K562 (cell line): ENCODE data around the gene SPATA20. TPM values are rescaled to one million over a fixed set of nuclear protein-coding genes. Genes with fewer than 3 reads are reported as not detected.

ENCODE experiments used
- ATAC-seq: fragments of 200-7000 bp; cut with Tn5 transposase; 3 replicates; pipeline ENCODE4 v1.9.1; 2020; ENCODE audit warnings: moderate library complexity
- BruUV-seq: library from RNA; stranded (reverse); fragments of 400-500 nt; replicated peaks from 2 replicates; lab custom pipeline; 2021; lab: Mats Ljungman, UMichigan
- CTCF ChIA-PET: fragments of 300-600 bp; formaldehyde crosslinking; extraction: SDS; loops from one replicate; lab custom pipeline; 2021; ENCODE audit warnings: low intra/inter-chr PET ratio; lab: Yijun Ruan, JAX
- POLR2A ChIA-PET: fragments of 300-600, 350-650 bp; sonication (Branson Sonifier 250); formaldehyde crosslinking; extraction: SDS; loops from one replicate; lab custom pipeline; 2021; ENCODE audit warnings: antibody characterized with exemption, inconsistent platforms; lab: Yijun Ruan, JAX
- DNase-seq, 4 experiments: peaks; one replicate each; pipeline versions ENCODE4 v3.0.0 to v3.0.0-alpha.2; 2011 to 2018; ENCODE audit warnings: low spot score in 3 of 4, mixed read lengths in 3 of 4; ENCODE audit errors: extremely low read depth in 1 of 4
- FAIRE-seq: peaks from 2 replicates; lab custom pipeline; 2011; peaks lifted over from hg19 to GRCh38; lab: Jason Lieb, UNC
- H2AFZ ChIP-seq: 2 replicates; pipeline ENCODE4 v1.6.0; 2011; ENCODE audit warnings: low read depth, low read length, control low read depth, inconsistent platforms
- H3K27ac ChIP-seq: fragments of 200-600 bp; 3 replicates; pipeline ENCODE4 v1.8.0; 2011; ENCODE audit warnings: low read depth, mild to moderate bottlenecking, control low read depth, inconsistent platforms, low read length, moderate library complexity, mixed read lengths; ENCODE audit errors: extremely low read depth
- H3K27me3 ChIP-seq, 2 experiments: fragments of 300-600 bp in 1 of 2; 2 replicates in 1 of 2; 3 replicates in 1 of 2; pipeline versions ENCODE4 v1.6.0 to v1.8.0; 2011; ENCODE audit warnings: inconsistent platforms in 2 of 2, low read length in 2 of 2, mild to moderate bottlenecking in 1 of 2, mixed read lengths in 1 of 2, moderate library complexity in 1 of 2; ENCODE audit not compliant: control insufficient read depth in 2 of 2, insufficient read depth in 2 of 2
- H3K36me3 ChIP-seq: fragments of 300-600 bp; 3 replicates; pipeline ENCODE4 v1.8.0; 2011; ENCODE audit warnings: mild to moderate bottlenecking, low read length, inconsistent platforms; ENCODE audit not compliant: control insufficient read depth, insufficient read depth
- H3K4me1 ChIP-seq, 2 experiments: fragments of 200-600 bp in 1 of 2; replicated peaks in 1 of 2; 2 replicates in 1 of 2; 3 replicates in 1 of 2; pipeline versions ENCODE4 v1.5.1 to v1.8.0; 2011; ENCODE audit warnings: inconsistent platforms in 2 of 2, low read length in 2 of 2, mild to moderate bottlenecking in 1 of 2, mixed read lengths in 1 of 2, moderate library complexity in 1 of 2; ENCODE audit not compliant: control insufficient read depth in 2 of 2, insufficient read depth in 2 of 2
- H3K4me2 ChIP-seq: 2 replicates; pipeline ENCODE4 v1.6.1; 2011; ENCODE audit warnings: low read length, control low read depth, inconsistent platforms, mixed read lengths; ENCODE audit not compliant: insufficient read depth
- H3K4me3 ChIP-seq: fragments of 200-600 bp; sonication (generic), shearing (Covaris generic); 2 replicates; pipeline ENCODE4 v1.5.1; 2016; ENCODE audit warnings: control low read depth, inconsistent platforms
- H3K79me2 ChIP-seq: fragments of 200-600 bp; 3 replicates; pipeline ENCODE4 v1.8.0; 2011; ENCODE audit warnings: low read length, inconsistent platforms; ENCODE audit not compliant: control insufficient read depth, insufficient read depth
- H3K9ac ChIP-seq, 2 experiments: 2 replicates each; pipeline versions ENCODE4 v1.6.0 to v1.6.1; 2011; ENCODE audit warnings: low read depth in 2 of 2, low read length in 2 of 2, control low read depth in 1 of 2, inconsistent platforms in 1 of 2, mild to moderate bottlenecking in 1 of 2, mixed read lengths in 1 of 2; ENCODE audit not compliant: insufficient read depth in 1 of 2
- H3K9me1 ChIP-seq: one replicate; pipeline ENCODE4 v1.6.0; 2011; ENCODE audit warnings: inconsistent platforms, mild to moderate bottlenecking, low read length, moderate library complexity; ENCODE audit not compliant: control insufficient read depth, insufficient read depth
- H3K9me3 ChIP-seq: replicated peaks from 2 replicates; pipeline ENCODE4 v1.5.1; 2011; ENCODE audit warnings: low read depth, low read length, inconsistent platforms; ENCODE audit not compliant: control insufficient read depth, insufficient read depth
- H4K20me1 ChIP-seq: replicated peaks from 2 replicates; pipeline ENCODE4 v1.6.1; 2011; ENCODE audit warnings: low read length, inconsistent platforms, mixed read lengths; ENCODE audit not compliant: control insufficient read depth, insufficient read depth
- CSDE1 ChIP-seq, 2 experiments: fragments of 450-650 bp; IDR thresholded peaks; 2 replicates each; pipeline ENCODE4 v1.6.1; 2016; ENCODE audit warnings: mild to moderate bottlenecking in 1 of 2
- FOXK2 ChIP-seq, 2 experiments: fragments of 450-650 bp; IDR thresholded peaks in 1 of 2; conservative IDR thresholded peaks in 1 of 2; 2 replicates each; pipeline ENCODE4 v1.6.1; 2016; ENCODE audit warnings: low read depth in 2 of 2, mild to moderate bottlenecking in 1 of 2
- MYBL2 ChIP-seq, 2 experiments: fragments of 450-650 bp in 1 of 2; sonication (generic) in 1 of 2; formaldehyde crosslinking in 1 of 2; IDR thresholded peaks; 2 replicates each; pipeline versions ENCODE4 v1.6.1 to v1.8.1; 2017 to 2022; ENCODE audit warnings: borderline replicate concordance in 1 of 2, inconsistent platforms in 1 of 2, low read depth in 1 of 2, mild to moderate bottlenecking in 1 of 2, missing genetic modification reagents in 1 of 2, moderate library complexity in 1 of 2
- NRF1 ChIP-seq, 2 experiments: fragments of 450-650 bp; IDR thresholded peaks in 1 of 2; conservative IDR thresholded peaks in 1 of 2; 2 replicates each; pipeline ENCODE4 v1.6.1; 2014; ENCODE audit warnings: mild to moderate bottlenecking in 2 of 2
- PHB ChIP-seq: fragments of 250-450 bp; sonication (Bioruptor Pico); IDR thresholded peaks from 2 replicates; pipeline ENCODE4 v1.5.0; 2021
- RBFOX2 ChIP-seq: fragments of 200-400 bp; formaldehyde crosslinking; IDR thresholded peaks from 2 replicates; pipeline ENCODE4 v1.6.1; 2017; ENCODE audit warnings: low read depth, mild to moderate bottlenecking, low read length, moderate library complexity
- RBM14 ChIP-seq: fragments of 200-400 bp; formaldehyde crosslinking; IDR thresholded peaks from 2 replicates; pipeline ENCODE4 v1.6.1; 2018; ENCODE audit warnings: low read depth, mild to moderate bottlenecking, low read length, moderate library complexity, borderline replicate concordance; ENCODE audit not compliant: insufficient read depth
- SMARCB1 ChIP-seq: IDR thresholded peaks from 2 replicates; pipeline ENCODE4 v1.6.1; 2011; ENCODE audit warnings: improper control_type of control experiment, low read depth; ENCODE audit not compliant: insufficient read length
- THRAP3 ChIP-seq: fragments of 450-650 bp; IDR thresholded peaks from 2 replicates; pipeline ENCODE4 v1.6.1; 2016; ENCODE audit warnings: mild to moderate bottlenecking, inconsistent platforms, borderline replicate concordance
- ZNF197 ChIP-seq: fragments of 200-800 bp; sonication (Bioruptor generic); IDR thresholded peaks from 2 replicates; pipeline ENCODE4 v1.6.1; 2016; ENCODE audit warnings: low read depth, missing genetic modification characterization, missing compliant biosample characterization
- WGBS: fragments of 100-300 bp; shearing (Covaris generic); methylation state at CpG from one replicate; pipeline ENCODE4 v1.1.6; 2016; ENCODE audit warnings: low coverage, mixed read lengths; ENCODE audit not compliant: insufficient coverage; ENCODE audit errors: missing lambda C conversion rate; 5-methylcytosine and 5-hydroxymethylcytosine counted together
- in situ Hi-C: fragments of 300-500 bp; cut with MboI; formaldehyde crosslinking; loops from 4 replicates; pipeline ENCODE4 v1.15.0; 2018; ENCODE audit warnings: inconsistent platforms, mixed read lengths
- intact Hi-C: fragments of 100-400 bp; cut with micrococcal nuclease; formaldehyde crosslinking; loops from 2 replicates; pipeline ENCODE4 v1.14.2; 2022
- polyA plus RNA-seq, 8 experiments: library from polyadenylated mRNA; depleted of rRNA in 4 of 8; stranded (reverse) in 5 of 8; unstranded in 3 of 8; fragments of >200 nt; fragmentation: Nextera tagmentation in 2 of 8; fragmentation: Illumina TruSeq in 1 of 8; extraction: Ambion mirVana in 2 of 8; extraction: Trizol in 1 of 8; gene quantifications; 2 replicates each; pipeline versions ENCODE4 v1.2.1 to v1.2.3, GENCODE V29; 2011 to 2014; ENCODE audit warnings: inconsistent platforms in 1 of 8, missing spikeins in 1 of 8
- total RNA-seq, 7 experiments: library from RNA; depleted of rRNA in 6 of 7; stranded (reverse); fragments of >200 nt in 6 of 7; fragmentation: Illumina TruSeq in 2 of 7; extraction: Trizol in 2 of 7; gene quantifications; 2 replicates each; pipeline versions ENCODE4 v1.2.1 to v1.2.3, GENCODE V29; 2011 to 2021; ENCODE audit warnings: low replicate concordance in 1 of 7
- TF ChIP-seq, protein P1 (sequence below): fragments of 250-450 bp; sonication (Bioruptor Pico); IDR thresholded peaks from 2 replicates; pipeline ENCODE4 v1.6.1; 2021; ENCODE audit warnings: mild to moderate bottlenecking
- TF ChIP-seq, protein P2 (sequence below): fragments of 450-650 bp; IDR thresholded peaks from 2 replicates; pipeline ENCODE4 v1.7.0; 2016; ENCODE audit warnings: borderline replicate concordance

Gene SPATA20
- total and polyA plus RNA-seq, 9 of the 15 experiments (the other 6 are each of a cell fraction or from before 2014, with no cell fraction given) = 0.08 to 4.0 (median 1.5) TPM

DNA sequence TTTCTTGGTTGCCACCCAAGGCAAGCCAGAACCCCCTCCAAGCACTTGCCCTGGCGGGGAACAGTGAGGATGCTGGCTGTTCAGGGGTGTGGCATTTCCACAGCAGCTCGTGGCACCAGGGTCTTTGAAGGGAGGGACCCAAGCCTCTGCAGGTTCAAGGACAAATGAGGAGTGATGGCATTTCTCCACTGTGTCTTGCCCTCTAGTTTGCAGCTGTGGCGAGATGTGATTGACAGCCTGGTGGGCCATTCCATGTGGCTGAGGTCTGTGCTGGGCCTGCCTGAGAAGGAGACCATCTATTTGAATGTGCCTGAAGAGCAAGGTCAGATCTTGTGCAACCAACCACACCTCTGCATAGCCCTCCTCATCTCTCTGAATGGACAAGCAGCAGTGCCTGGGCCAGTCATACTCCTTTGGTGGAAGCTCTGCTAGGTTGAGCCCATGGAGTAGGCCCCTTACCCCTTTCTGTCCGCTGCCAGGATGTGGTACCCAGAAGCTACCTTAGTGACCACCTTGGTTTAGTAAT, 19.0 kb upstream of the SPATA20 start:
- H2AFZ ChIP-seq = no peak overlapping the region
- no peaks in the 10 kb centered on the region for H3K36me3 ChIP-seq

More for the DNA sequence above, 19.0 kb upstream of the SPATA20 start:
- WGBS = 4% methylated on average over 4 of the region's 4 CpGs
- no peak for ATAC-seq
- Histone ChIP-seq H3K4me3 (no peak overlapping the region), H3K27ac (no peak overlapping the region), H3K9me1 (no peaks in the 10 kb centered on the region), H3K9me3 (no peaks in the 10 kb centered on the region), H3K9ac (no peak overlapping the region), H3K79me2 (no peaks in the 10 kb centered on the region), H3K4me1 (peaks cover 0 to 10% of the 10 kb centered on the region in 2 experiments; a peak in 2 of 5 replicates), H3K4me2 (no peak overlapping the region), H3K27me3 (peaks cover 32 to 52% of the 10 kb centered on the region in 2 experiments; a peak in 4 of 5 replicates), H4K20me1 (0 out of 2 replicates have a peak, but pooled peaks cover 7% of the 10 kb centered on the region)
- ChIA-PET POLR2A (interaction anchor here (0.6 to 1.0 kb wide), 3 partner anchors 16 to 813 kb away, joined by 3 read pairs; no protein-coding TSS in a partner anchor), CTCF (no interaction called here)
- no TSS peak for BruUV-seq
- in situ Hi-C loops (no loop called here), intact Hi-C loops (no loop called here)
- DNase-seq = no peak
- TF ChIP-seq NRF1 (conservative IDR thresholded peaks at IDR 0.05 in 1 of 2, IDR thresholded peaks at IDR 0.05 in 1 of 2) = no peak
- no peak for TF ChIP-seq SMARCB1
- no peak for TF ChIP-seq ZNF197 (CRISPR knock-in tag)
- no peak for TF ChIP-seq RBFOX2
- TF ChIP-seq RBM14 = no peak
- TF ChIP-seq FOXK2 (conservative IDR thresholded peaks at IDR 0.05 in 1 of 2, IDR thresholded peaks at IDR 0.05 in 1 of 2; ENCODE audit: low read depth in 2 of 2) = no peak
- TF ChIP-seq CSDE1 (IDR thresholded peaks at IDR 0.05) = no peak
- TF ChIP-seq, protein P1, sequence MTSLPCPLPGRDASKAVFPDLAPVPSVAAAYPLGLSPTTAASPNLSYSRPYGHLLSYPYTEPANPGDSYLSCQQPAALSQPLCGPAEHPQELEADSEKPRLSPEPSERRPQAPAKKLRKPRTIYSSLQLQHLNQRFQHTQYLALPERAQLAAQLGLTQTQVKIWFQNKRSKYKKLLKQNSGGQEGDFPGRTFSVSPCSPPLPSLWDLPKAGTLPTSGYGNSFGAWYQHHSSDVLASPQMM (CRISPR knock-in tag) = no peak
- no peak for TF ChIP-seq MYBL2 (IDR thresholded peaks at IDR 0.05; ENCODE audit: low read depth)
- no peak for TF ChIP-seq MYBL2 (CRISPR knock-in tag; IDR thresholded peaks at IDR 0.05; ENCODE audit: borderline replicate concordance)
- no peak for TF ChIP-seq THRAP3
- no peak for TF ChIP-seq PHB (CRISPR knock-in tag)
- TF ChIP-seq, protein P2, sequence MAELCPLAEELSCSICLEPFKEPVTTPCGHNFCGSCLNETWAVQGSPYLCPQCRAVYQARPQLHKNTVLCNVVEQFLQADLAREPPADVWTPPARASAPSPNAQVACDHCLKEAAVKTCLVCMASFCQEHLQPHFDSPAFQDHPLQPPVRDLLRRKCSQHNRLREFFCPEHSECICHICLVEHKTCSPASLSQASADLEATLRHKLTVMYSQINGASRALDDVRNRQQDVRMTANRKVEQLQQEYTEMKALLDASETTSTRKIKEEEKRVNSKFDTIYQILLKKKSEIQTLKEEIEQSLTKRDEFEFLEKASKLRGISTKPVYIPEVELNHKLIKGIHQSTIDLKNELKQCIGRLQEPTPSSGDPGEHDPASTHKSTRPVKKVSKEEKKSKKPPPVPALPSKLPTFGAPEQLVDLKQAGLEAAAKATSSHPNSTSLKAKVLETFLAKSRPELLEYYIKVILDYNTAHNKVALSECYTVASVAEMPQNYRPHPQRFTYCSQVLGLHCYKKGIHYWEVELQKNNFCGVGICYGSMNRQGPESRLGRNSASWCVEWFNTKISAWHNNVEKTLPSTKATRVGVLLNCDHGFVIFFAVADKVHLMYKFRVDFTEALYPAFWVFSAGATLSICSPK = no peak
- FAIRE-seq = no peak
